Panc1 (cell line): ENCODE data around the gene TGFB2. TPM values are rescaled to one million over a fixed set of nuclear protein-coding genes. Genes with fewer than 3 reads are reported as not detected.

ENCODE experiments used
- ATAC-seq: fragments of 200-7000 bp; cut with Tn5 transposase; 2 replicates; pipeline ENCODE4 v1.9.1; 2020; ENCODE audit warnings: mild to moderate bottlenecking, moderate library complexity
- BruUV-seq: library from RNA; stranded (reverse); fragments of 400-500 nt; replicated peaks from 2 replicates; lab custom pipeline; 2021; lab: Mats Ljungman, UMichigan
- CTCF ChIA-PET: fragments of 300-600 bp; sonication (Branson Sonifier 250); formaldehyde crosslinking; loops from one replicate; lab custom pipeline; 2022; ENCODE audit warnings: antibody characterized with exemption; lab: Charles Lee
- POLR2A ChIA-PET: fragments of 300-600 bp; sonication (Branson Sonifier 250); formaldehyde crosslinking; loops from one replicate; lab custom pipeline; 2022; ENCODE audit warnings: antibody characterized with exemption; lab: Charles Lee
- DNase-seq: peaks from one replicate; pipeline ENCODE4 v3.0.0-alpha.2; 2010; ENCODE audit warnings: low read depth, low spot score
- H3K27ac ChIP-seq: 2 replicates; pipeline ENCODE4 v1.5.1; 2011; ENCODE audit warnings: mild to moderate bottlenecking, low read length, inconsistent platforms
- H3K27me3 ChIP-seq: fragments of 200-500 bp; sonication (Bioruptor generic); 2 replicates; pipeline ENCODE4 v1.6.0; 2014; ENCODE audit warnings: low read length, inconsistent platforms; ENCODE audit not compliant: control insufficient read depth, insufficient read depth
- H3K36me3 ChIP-seq: fragments of 200-500 bp; sonication (Bioruptor generic); 2 replicates; pipeline ENCODE4 v1.5.1; 2014; ENCODE audit warnings: inconsistent platforms, mild to moderate bottlenecking, low read length, moderate library complexity; ENCODE audit not compliant: control insufficient read depth, insufficient read depth
- H3K4me1 ChIP-seq: 2 replicates; pipeline ENCODE4 v1.5.1; 2011; ENCODE audit warnings: inconsistent platforms, mild to moderate bottlenecking, low read length, moderate library complexity; ENCODE audit not compliant: control insufficient read depth, insufficient read depth
- H3K4me3 ChIP-seq, 2 experiments: 2 replicates each; pipeline ENCODE4 v1.5.1; 2011 to 2012; ENCODE audit warnings: low read depth in 2 of 2, low read length in 2 of 2, mild to moderate bottlenecking in 2 of 2, inconsistent platforms in 1 of 2, moderate library complexity in 1 of 2
- H3K9me3 ChIP-seq: fragments of 200-500 bp; sonication (Bioruptor generic); 2 replicates; pipeline ENCODE4 v1.5.1; 2014; ENCODE audit warnings: low read depth, mild to moderate bottlenecking, inconsistent platforms, low read length, moderate library complexity; ENCODE audit not compliant: control insufficient read depth, insufficient read depth
- POLR2AphosphoS5 ChIP-seq: IDR thresholded peaks from 2 replicates; pipeline ENCODE4 v1.6.1; 2012; ENCODE audit warnings: mild to moderate bottlenecking, low read depth, low read length, moderate library complexity
- SIN3A ChIP-seq: IDR thresholded peaks from 2 replicates; pipeline ENCODE4 v1.6.1; 2012; ENCODE audit warnings: low read depth, mild to moderate bottlenecking, low read length, moderate library complexity, borderline replicate concordance; ENCODE audit not compliant: insufficient read depth
- TCF7L2 ChIP-seq: IDR thresholded peaks from 2 replicates; pipeline ENCODE4 v1.6.1; 2011; ENCODE audit warnings: mild to moderate bottlenecking, low read depth, low read length, inconsistent platforms
- in situ Hi-C: cut with HindIII; loops from 2 replicates; pipeline ENCODE4 v1.10.0; 2016; ENCODE audit warnings: low sequenced_read_pairs, low pct_unique_long_range_greater_than_20kb
- intact Hi-C: fragments of 100-400 bp; cut with micrococcal nuclease; formaldehyde crosslinking; loops from one replicate; pipeline ENCODE4 v1.10.0; 2022; ENCODE audit not compliant: unreplicated experiment
- total RNA-seq: library from RNA; stranded (reverse); gene quantifications from one replicate; pipeline ENCODE4 v1.2.1, GENCODE V29; 2021; ENCODE audit not compliant: unreplicated experiment
- TF ChIP-seq, protein P1 (sequence below), 2 experiments: IDR thresholded peaks; 2 replicates each; pipeline ENCODE4 v1.6.1; 2011 to 2012; ENCODE audit warnings: low read depth in 2 of 2, control low read depth in 1 of 2, low read length in 1 of 2, mild to moderate bottlenecking in 1 of 2, moderate library complexity in 1 of 2; ENCODE audit not compliant: insufficient read depth in 1 of 2
- TF ChIP-seq, protein P2 (sequence below): fragments of 450-650 bp; IDR thresholded peaks from 2 replicates; pipeline ENCODE4 v1.5.1; 2017; ENCODE audit warnings: mild to moderate bottlenecking

TGFB2 gene
- total RNA-seq, 1 experiment from 2014 or later = 58.9 TPM

DNA sequence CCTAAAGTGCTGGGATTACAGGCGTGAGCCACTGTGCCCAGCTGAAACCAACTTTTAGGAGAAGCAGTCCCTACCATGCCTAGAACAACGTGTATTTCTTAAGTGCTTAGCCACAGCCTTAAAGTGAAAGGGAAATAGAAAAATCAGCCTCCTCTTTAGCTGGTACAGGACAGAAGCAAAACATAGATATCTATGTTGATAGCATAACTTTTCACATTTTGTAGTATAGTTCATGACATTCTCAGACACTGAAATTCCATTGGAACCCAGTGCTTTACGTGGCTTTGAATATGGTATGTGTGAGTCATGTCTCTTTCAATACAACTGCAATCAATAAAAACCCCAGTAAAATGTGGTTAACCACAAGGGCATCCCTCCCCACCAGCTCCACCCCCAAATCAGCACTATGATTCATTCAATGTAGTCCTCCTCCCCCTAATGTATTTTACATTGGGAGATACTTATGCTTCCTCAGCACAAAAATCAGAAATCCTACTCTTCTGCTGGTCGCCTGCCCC lies 32.1 kb downstream of the TGFB2 start:
- Histone ChIP-seq H3K4me1 (peaks cover 97% of the 10 kb centered on the region), H3K27me3 (no peaks in the 10 kb centered on the region), H3K27ac (peak overlapping the region; percentile 100), H3K36me3 (no peaks in the 10 kb centered on the region), H3K4me3 (peak overlapping the region in 1 of 2 experiments; percentile 28; a peak in 1 of 4 replicates), H3K9me3 (no peaks in the 10 kb centered on the region)
- no TSS peak for BruUV-seq
- ATAC-seq (peak; percentile 87), DNase-seq (peak; percentile 91)
- in situ Hi-C loops = no loop called here
- intact Hi-C loops = no loop called here
- CTCF ChIA-PET = no interaction called here
- POLR2A ChIA-PET = interaction anchor here (1.4 kb wide), 1 partner anchor 28 kb away, joined by 4 read pairs; no protein-coding TSS in a partner anchor
- TF ChIP-seq, protein P1, sequence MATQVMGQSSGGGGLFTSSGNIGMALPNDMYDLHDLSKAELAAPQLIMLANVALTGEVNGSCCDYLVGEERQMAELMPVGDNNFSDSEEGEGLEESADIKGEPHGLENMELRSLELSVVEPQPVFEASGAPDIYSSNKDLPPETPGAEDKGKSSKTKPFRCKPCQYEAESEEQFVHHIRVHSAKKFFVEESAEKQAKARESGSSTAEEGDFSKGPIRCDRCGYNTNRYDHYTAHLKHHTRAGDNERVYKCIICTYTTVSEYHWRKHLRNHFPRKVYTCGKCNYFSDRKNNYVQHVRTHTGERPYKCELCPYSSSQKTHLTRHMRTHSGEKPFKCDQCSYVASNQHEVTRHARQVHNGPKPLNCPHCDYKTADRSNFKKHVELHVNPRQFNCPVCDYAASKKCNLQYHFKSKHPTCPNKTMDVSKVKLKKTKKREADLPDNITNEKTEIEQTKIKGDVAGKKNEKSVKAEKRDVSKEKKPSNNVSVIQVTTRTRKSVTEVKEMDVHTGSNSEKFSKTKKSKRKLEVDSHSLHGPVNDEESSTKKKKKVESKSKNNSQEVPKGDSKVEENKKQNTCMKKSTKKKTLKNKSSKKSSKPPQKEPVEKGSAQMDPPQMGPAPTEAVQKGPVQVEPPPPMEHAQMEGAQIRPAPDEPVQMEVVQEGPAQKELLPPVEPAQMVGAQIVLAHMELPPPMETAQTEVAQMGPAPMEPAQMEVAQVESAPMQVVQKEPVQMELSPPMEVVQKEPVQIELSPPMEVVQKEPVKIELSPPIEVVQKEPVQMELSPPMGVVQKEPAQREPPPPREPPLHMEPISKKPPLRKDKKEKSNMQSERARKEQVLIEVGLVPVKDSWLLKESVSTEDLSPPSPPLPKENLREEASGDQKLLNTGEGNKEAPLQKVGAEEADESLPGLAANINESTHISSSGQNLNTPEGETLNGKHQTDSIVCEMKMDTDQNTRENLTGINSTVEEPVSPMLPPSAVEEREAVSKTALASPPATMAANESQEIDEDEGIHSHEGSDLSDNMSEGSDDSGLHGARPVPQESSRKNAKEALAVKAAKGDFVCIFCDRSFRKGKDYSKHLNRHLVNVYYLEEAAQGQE (IDR thresholded peaks at IDR 0.05; ENCODE audit: insufficient read depth in 1 of 2, low read depth in 2 of 2, low read length in 1 of 2) = no peak
- 0 out of 2 replicates have a peak, but pooled peaks have one; percentile 56 for TF ChIP-seq SIN3A
- peak; percentile 92 for TF ChIP-seq POLR2AphosphoS5
- TF ChIP-seq TCF7L2 = peak; percentile 90

DNA sequence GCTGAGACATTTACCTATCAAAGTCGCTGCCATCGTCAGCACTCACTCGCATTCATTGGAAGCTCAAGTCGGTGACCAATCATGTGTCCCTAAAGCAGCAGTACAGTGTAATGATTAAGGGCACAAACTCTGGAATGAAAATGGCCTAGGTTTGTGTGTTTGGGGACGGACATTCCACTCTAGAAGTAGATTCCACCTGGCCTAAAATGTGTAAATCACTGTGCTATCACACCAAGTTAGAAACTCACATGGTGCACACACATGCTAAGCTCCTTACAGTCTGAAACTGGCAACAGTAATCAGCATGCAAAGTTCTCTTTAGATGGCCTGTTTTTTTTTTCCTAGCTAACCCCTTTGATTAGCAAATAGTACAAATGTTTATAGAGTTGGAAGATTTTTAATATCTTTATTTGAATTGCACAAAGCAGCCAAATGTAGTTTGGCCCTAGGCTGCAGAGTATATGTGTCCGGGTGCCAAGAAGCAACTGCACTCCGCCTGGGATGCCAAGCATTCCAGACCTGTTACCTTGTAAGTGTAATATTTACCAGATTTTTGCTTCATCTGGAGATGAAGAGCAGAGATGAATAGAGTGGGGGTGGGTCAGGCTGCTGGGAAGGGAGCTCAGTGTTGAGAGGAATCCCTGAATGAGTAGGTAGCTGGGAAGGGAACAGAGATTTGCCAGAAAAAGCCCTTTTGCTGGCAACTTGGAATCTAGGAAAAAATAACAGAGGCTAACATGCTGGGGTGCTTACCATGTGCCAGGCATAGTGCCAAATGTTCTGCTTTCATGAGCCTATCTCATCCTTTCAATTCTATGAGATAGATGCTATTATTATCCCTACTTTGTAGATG lies 35.2 kb downstream of the TGFB2 start:
- Histone ChIP-seq H3K36me3 (no peaks in the 10 kb centered on the region), H3K4me1 (peaks cover 98% of the 10 kb centered on the region), H3K27me3 (no peaks in the 10 kb centered on the region), H3K27ac (peak overlapping the region; percentile 100), H3K9me3 (no peaks in the 10 kb centered on the region), H3K4me3 (peak overlapping the region in 1 of 2 experiments; percentile 19; a peak in 1 of 4 replicates)
- no TSS peak for BruUV-seq
- ChIA-PET CTCF (interaction anchor here (1.0 kb wide), 1 partner anchor 13 kb away, joined by 3 read pairs; no protein-coding TSS in a partner anchor), POLR2A (interaction anchor here (0.5 to 0.9 kb wide), 4 partner anchors 80 to 1710 kb away, joined by 3 to 7 read pairs (median 4); no protein-coding TSS in a partner anchor)
- intact Hi-C loops = no loop called here
- DNase-seq = no peak
- peak; percentile 83 for ATAC-seq
- TF ChIP-seq TCF7L2 (peak; percentile 92), POLR2AphosphoS5 (peak; percentile 89), SIN3A (0 out of 2 replicates have a peak, but pooled peaks have one; percentile 29)
- TF ChIP-seq, protein P1 (IDR thresholded peaks at IDR 0.05; ENCODE audit: insufficient read depth in 1 of 2, low read depth in 2 of 2, low read length in 1 of 2) = no peak
- TF ChIP-seq, protein P2, sequence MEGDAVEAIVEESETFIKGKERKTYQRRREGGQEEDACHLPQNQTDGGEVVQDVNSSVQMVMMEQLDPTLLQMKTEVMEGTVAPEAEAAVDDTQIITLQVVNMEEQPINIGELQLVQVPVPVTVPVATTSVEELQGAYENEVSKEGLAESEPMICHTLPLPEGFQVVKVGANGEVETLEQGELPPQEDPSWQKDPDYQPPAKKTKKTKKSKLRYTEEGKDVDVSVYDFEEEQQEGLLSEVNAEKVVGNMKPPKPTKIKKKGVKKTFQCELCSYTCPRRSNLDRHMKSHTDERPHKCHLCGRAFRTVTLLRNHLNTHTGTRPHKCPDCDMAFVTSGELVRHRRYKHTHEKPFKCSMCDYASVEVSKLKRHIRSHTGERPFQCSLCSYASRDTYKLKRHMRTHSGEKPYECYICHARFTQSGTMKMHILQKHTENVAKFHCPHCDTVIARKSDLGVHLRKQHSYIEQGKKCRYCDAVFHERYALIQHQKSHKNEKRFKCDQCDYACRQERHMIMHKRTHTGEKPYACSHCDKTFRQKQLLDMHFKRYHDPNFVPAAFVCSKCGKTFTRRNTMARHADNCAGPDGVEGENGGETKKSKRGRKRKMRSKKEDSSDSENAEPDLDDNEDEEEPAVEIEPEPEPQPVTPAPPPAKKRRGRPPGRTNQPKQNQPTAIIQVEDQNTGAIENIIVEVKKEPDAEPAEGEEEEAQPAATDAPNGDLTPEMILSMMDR = no peak
- in situ Hi-C loops = no loop called here
